ENCODE results near the gene STXBP6.
"Not testable (repeated sequence)": the region's sequence is repeated elsewhere in the genome, so short reads cannot be mapped to it uniquely, and the experiment has no call there.

The STXBP6 gene

DNA sequence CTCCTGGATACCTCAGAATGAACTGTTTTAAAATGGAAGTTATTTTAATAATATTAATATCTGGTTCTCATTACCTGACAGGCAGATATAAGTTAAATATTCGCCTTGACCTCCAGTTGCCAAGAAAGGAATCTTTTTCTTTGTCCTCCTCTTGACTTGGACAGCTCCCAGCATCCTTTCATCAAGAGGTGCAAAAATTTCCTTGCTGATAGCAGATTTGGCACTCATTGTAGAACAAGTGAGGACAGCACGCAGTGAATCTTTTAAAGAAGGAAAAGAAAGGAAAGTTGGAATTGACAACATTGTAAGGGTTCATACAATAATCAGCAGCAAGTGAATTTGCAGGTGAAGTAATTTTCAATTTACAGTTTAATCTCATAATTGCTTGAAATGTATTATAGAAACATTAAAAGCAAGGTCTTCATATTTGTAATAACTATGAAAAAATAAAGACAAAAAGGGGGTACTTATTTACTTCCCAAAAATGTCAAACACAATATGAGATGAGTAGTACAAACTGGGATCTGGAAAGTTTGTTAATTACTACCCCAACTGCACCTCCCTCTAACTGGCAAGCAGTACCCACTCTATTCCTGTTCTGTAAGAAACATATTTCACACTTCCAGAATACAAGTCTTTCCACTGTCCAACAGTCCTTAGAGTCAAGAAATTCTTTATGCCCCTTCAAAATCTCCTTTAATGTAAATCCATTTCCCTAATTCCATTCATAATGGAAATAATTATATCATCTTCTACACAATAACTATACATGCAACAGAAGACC lies 75.2 kb downstream of the STXBP6 start:
- H3K27me3 ChIP-seq (ENCODE audit: control insufficient read depth, insufficient read depth, low read length): no peaks in the 10 kb centered on the region
- H3K36me3 ChIP-seq (ENCODE audit: control insufficient read depth, insufficient read depth, low read length): no peaks in the 10 kb centered on the region
- no peak overlapping the region for H3K9ac ChIP-seq (ENCODE audit: low read length)
- H3K9me3 ChIP-seq (ENCODE audit: control insufficient read depth, low read length): no peaks in the 10 kb centered on the region
- no peaks in the 10 kb centered on the region for H3K4me1 ChIP-seq (ENCODE audit: control insufficient read depth, insufficient read depth, low read length)
- H3K4me3 ChIP-seq (ENCODE audit: low read length): no peak overlapping the region

- no peaks in the 10 kb centered on the region for H3K36me3 ChIP-seq (ENCODE audit: control insufficient read depth, insufficient read depth, low read length)
- no peaks in the 10 kb centered on the region for H3K27me3 ChIP-seq (ENCODE audit: control insufficient read depth, insufficient read depth, low read length)
- no peak overlapping the region for H3K9ac ChIP-seq (ENCODE audit: low read length)
- H3K4me1 ChIP-seq (ENCODE audit: control insufficient read depth, insufficient read depth, low read length): no peaks in the 10 kb centered on the region
- no peak overlapping the region for H3K4me3 ChIP-seq (ENCODE audit: low read length)
- H3K9me3 ChIP-seq (ENCODE audit: control insufficient read depth, low read length): no peaks in the 10 kb centered on the region
Measured at GRCh38 chr14:24972844-24973243, 77.1 kb downstream of the STXBP6 start.

GRCh38 chr14:24971255-24971654 lies 78.7 kb downstream of the STXBP6 start:
- peaks cover 9% of the 10 kb centered on the region for H3K4me1 ChIP-seq (ENCODE audit: control insufficient read depth, insufficient read depth, low read length)
- H3K9me3 ChIP-seq (ENCODE audit: control insufficient read depth, low read length): no peaks in the 10 kb centered on the region
- H3K4me3 ChIP-seq (ENCODE audit: low read length): no peak overlapping the region
- no peaks in the 10 kb centered on the region for H3K36me3 ChIP-seq (ENCODE audit: control insufficient read depth, insufficient read depth, low read length)
- no peaks in the 10 kb centered on the region for H3K27me3 ChIP-seq (ENCODE audit: control insufficient read depth, insufficient read depth, low read length)
- no peak overlapping the region for H3K9ac ChIP-seq (ENCODE audit: low read length)

DNA sequence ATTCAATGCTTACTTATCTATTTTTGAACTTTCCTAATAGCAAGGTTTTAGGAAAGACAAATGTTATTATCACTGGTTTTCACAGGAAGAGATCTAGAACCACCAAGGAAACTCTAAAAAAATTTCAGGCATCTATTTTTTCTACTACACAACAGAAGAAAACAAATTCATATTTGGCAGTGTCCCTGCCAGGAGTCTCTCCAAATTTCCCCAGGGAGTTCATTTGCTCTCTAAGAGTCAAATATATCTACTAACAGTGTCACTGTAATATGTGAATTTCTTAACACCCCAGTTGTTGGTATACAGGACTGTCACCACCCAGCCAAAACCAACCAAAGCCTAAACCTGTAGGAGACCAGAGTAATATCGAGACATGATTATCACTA lies 83.4 kb downstream of the STXBP6 start:
- Histone ChIP-seq H3K9me3 (ENCODE audit: control insufficient read depth, low read length) (no peaks in the 10 kb centered on the region), H3K36me3 (ENCODE audit: control insufficient read depth, insufficient read depth, low read length) (no peaks in the 10 kb centered on the region), H3K27me3 (ENCODE audit: control insufficient read depth, insufficient read depth, low read length) (no peaks in the 10 kb centered on the region), H3K4me1 (ENCODE audit: control insufficient read depth, insufficient read depth, low read length) (peaks cover 31% of the 10 kb centered on the region), H3K4me3 (ENCODE audit: low read length) (no peak overlapping the region), H3K9ac (ENCODE audit: low read length) (no peak overlapping the region)

GRCh38 chr14:24965934-24966578 lies 83.9 kb downstream of the STXBP6 start:
- H3K4me3 ChIP-seq (ENCODE audit: low read length): no peak overlapping the region
- H3K9me3 ChIP-seq (ENCODE audit: control insufficient read depth, low read length): no peaks in the 10 kb centered on the region
- no peak overlapping the region for H3K9ac ChIP-seq (ENCODE audit: low read length)
- no peaks in the 10 kb centered on the region for H3K27me3 ChIP-seq (ENCODE audit: control insufficient read depth, insufficient read depth, low read length)
- H3K4me1 ChIP-seq (ENCODE audit: control insufficient read depth, insufficient read depth, low read length): peaks cover 31% of the 10 kb centered on the region
- H3K36me3 ChIP-seq (ENCODE audit: control insufficient read depth, insufficient read depth, low read length): no peaks in the 10 kb centered on the region

GRCh38 chr14:24965578-24965933 lies 84.4 kb downstream of the STXBP6 start:
- peaks cover 31% of the 10 kb centered on the region for H3K4me1 ChIP-seq (ENCODE audit: control insufficient read depth, insufficient read depth, low read length)
- H3K27me3 ChIP-seq (ENCODE audit: control insufficient read depth, insufficient read depth, low read length): no peaks in the 10 kb centered on the region
- no peaks in the 10 kb centered on the region for H3K9me3 ChIP-seq (ENCODE audit: control insufficient read depth, low read length)
- H3K9ac ChIP-seq (ENCODE audit: low read length): no peak overlapping the region
- H3K4me3 ChIP-seq (ENCODE audit: low read length): no peak overlapping the region
- H3K36me3 ChIP-seq (ENCODE audit: control insufficient read depth, insufficient read depth, low read length): no peaks in the 10 kb centered on the region

DNA sequence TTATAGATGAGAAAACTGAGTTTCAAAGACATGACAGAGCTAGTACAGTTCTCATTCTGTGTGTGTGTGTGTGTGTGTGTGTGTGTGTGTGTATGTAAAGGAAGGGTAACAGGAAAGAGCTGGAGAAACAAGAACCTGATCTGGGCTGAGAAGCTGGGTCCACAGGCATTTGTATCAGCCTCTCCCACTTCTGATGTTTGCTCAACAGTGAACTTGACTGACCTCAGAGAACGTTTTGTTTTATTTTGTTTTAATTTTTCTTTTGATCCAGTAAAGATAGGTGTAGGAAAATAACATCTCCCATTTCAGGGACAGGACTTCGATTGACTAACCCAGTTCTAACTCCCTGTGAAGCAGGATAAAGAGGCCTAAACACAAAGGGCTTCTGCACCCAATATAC lies 85.4 kb downstream of the STXBP6 start:
- H3K27me3 ChIP-seq (ENCODE audit: control insufficient read depth, insufficient read depth, low read length): no peaks in the 10 kb centered on the region
- no peak overlapping the region for H3K4me3 ChIP-seq (ENCODE audit: low read length)
- no peaks in the 10 kb centered on the region for H3K36me3 ChIP-seq (ENCODE audit: control insufficient read depth, insufficient read depth, low read length)
- no peaks in the 10 kb centered on the region for H3K9me3 ChIP-seq (ENCODE audit: control insufficient read depth, low read length)
- H3K9ac ChIP-seq (ENCODE audit: low read length): no peak overlapping the region
- H3K4me1 ChIP-seq (ENCODE audit: control insufficient read depth, insufficient read depth, low read length): peaks cover 36% of the 10 kb centered on the region

- Histone ChIP-seq H3K27me3 (ENCODE audit: control insufficient read depth, insufficient read depth, low read length) (no peaks in the 10 kb centered on the region), H3K4me1 (ENCODE audit: control insufficient read depth, insufficient read depth, low read length) (peaks cover 36% of the 10 kb centered on the region), H3K9me3 (ENCODE audit: control insufficient read depth, low read length) (no peaks in the 10 kb centered on the region)
Measured at GRCh38 chr14:24964048-24964447, 85.9 kb downstream of the STXBP6 start.

DNA sequence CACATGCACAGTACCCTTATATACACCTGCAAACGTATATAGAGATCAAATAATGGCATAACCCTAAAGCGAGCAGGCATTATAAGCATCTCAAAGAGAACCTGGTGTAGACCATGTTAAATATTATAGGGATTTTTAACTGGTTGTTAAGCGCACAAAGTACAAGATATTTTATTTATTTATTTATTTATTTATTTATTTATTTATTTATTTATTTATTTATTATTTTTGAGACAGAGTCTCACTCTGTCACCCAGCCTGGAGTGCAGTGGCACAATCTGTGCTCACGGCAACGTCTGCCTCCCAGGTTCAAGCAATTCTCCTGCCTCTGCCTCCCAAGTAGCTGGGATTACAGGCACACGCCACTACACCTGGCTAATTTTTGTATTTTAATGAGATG lies 87.8 kb downstream of the STXBP6 start:
- H3K36me3 ChIP-seq (ENCODE audit: control insufficient read depth, insufficient read depth, low read length); H3K4me3 ChIP-seq (ENCODE audit: low read length); H3K27me3 ChIP-seq (ENCODE audit: control insufficient read depth, insufficient read depth, low read length); H3K9ac ChIP-seq (ENCODE audit: low read length); H3K9me3 ChIP-seq (ENCODE audit: control insufficient read depth, low read length): not testable (repeated sequence)
- H3K4me1 ChIP-seq (ENCODE audit: control insufficient read depth, insufficient read depth, low read length): peaks cover 38% of the 10 kb centered on the region

More at GRCh38 chr14:24964048-24964447, 85.9 kb downstream of the STXBP6 start:
- no peak overlapping the region for H3K9ac ChIP-seq (ENCODE audit: low read length)
- no peak overlapping the region for H3K4me3 ChIP-seq (ENCODE audit: low read length)
- H3K36me3 ChIP-seq (ENCODE audit: control insufficient read depth, insufficient read depth, low read length): no peaks in the 10 kb centered on the region

DNA sequence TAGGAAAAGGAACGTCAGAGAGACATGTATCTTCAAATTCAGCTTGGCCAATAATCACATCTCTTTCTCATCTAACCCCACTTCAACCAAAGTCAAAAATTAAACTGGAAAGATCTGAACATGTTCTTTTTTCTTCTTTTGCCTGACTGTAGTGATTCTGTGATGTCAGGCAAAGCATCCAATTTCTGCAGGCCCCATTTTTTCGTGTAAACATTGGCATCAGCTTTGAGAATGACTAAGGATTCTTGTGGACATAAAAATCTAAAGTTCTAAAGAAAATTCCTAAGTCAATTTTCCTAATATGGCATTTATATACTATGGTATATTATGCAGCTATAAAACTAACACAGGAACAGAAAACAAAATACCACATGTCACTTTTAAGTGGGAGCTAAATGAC lies 89.1 kb downstream of the STXBP6 start:
- H3K9me3 ChIP-seq (ENCODE audit: control insufficient read depth, low read length): no peaks in the 10 kb centered on the region
- H3K4me3 ChIP-seq (ENCODE audit: low read length): no peak overlapping the region
- no peak overlapping the region for H3K9ac ChIP-seq (ENCODE audit: low read length)
- H3K36me3 ChIP-seq (ENCODE audit: control insufficient read depth, insufficient read depth, low read length): no peaks in the 10 kb centered on the region
- peaks cover 26% of the 10 kb centered on the region for H3K4me1 ChIP-seq (ENCODE audit: control insufficient read depth, insufficient read depth, low read length)
- no peaks in the 10 kb centered on the region for H3K27me3 ChIP-seq (ENCODE audit: control insufficient read depth, insufficient read depth, low read length)

GRCh38 chr14:24959791-24960331 lies 90.1 kb downstream of the STXBP6 start:
- Histone ChIP-seq H3K9ac (ENCODE audit: low read length) (no peak overlapping the region), H3K36me3 (ENCODE audit: control insufficient read depth, insufficient read depth, low read length) (no peaks in the 10 kb centered on the region)

GRCh38 chr14:24958271-24958670 lies 91.7 kb downstream of the STXBP6 start:
- Histone ChIP-seq H3K4me1 (ENCODE audit: control insufficient read depth, insufficient read depth, low read length) (peaks cover 8% of the 10 kb centered on the region), H3K27me3 (ENCODE audit: control insufficient read depth, insufficient read depth, low read length) (no peaks in the 10 kb centered on the region), H3K9ac (ENCODE audit: low read length) (no peak overlapping the region), H3K36me3 (ENCODE audit: control insufficient read depth, insufficient read depth, low read length) (no peaks in the 10 kb centered on the region), H3K9me3 (ENCODE audit: control insufficient read depth, low read length) (no peaks in the 10 kb centered on the region), H3K4me3 (ENCODE audit: low read length) (no peak overlapping the region)

More at GRCh38 chr14:24959791-24960331, 90.1 kb downstream of the STXBP6 start:
- H3K4me3 ChIP-seq (ENCODE audit: low read length): no peak overlapping the region
- no peaks in the 10 kb centered on the region for H3K9me3 ChIP-seq (ENCODE audit: control insufficient read depth, low read length)
- H3K27me3 ChIP-seq (ENCODE audit: control insufficient read depth, insufficient read depth, low read length): no peaks in the 10 kb centered on the region
- H3K4me1 ChIP-seq (ENCODE audit: control insufficient read depth, insufficient read depth, low read length): peaks cover 17% of the 10 kb centered on the region

Measured in mucosa of stomach (tissue), 1 donor.